Lung (tissue), 12 donors: Measurements from ENCODE around the gene CRISPLD2. TPM values are rescaled to one million over a fixed set of nuclear protein-coding genes. Genes with fewer than 3 reads are reported as not detected.
A peak's percentile ranks its signal among the peaks of the same experiment; 100 is the strongest.

Experiments
- ATAC-seq: fragments of 200-7000 bp; cut with Tn5 transposase; one replicate; pipeline ENCODE4 v1.9.1; 2020; ENCODE audit warnings: moderate number of reproducible peaks; ENCODE audit not compliant: insufficient read depth, low FRiP score
- DNase-seq, 3 donors: peaks; one replicate each; pipeline ENCODE4 v3.0.0-alpha.2; 2013 to 2017
- H3K27ac ChIP-seq, 2 donors: one replicate each; pipeline ENCODE4 v1.5.1; 2013; ENCODE audit warnings: mild to moderate bottlenecking in 2 of 2, moderate library complexity in 2 of 2, control low read depth in 1 of 2, inconsistent platforms in 1 of 2, low read depth in 1 of 2, low read length in 1 of 2
- H3K27me3 ChIP-seq, 3 donors: one replicate each; pipeline ENCODE4 v1.5.1; 2013; ENCODE audit warnings: low read length in 2 of 3; ENCODE audit not compliant: control insufficient read depth in 3 of 3, insufficient read depth in 3 of 3
- H3K36me3 ChIP-seq, 4 donors: one replicate each; pipeline ENCODE4 v1.5.1; 2013; ENCODE audit warnings: low read length in 4 of 4, mild to moderate bottlenecking in 1 of 4, moderate library complexity in 1 of 4; ENCODE audit not compliant: control insufficient read depth in 4 of 4, insufficient read depth in 4 of 4
- H3K4me1 ChIP-seq, 5 donors: one replicate each; pipeline ENCODE4 v1.5.1; 2013; ENCODE audit warnings: low read length in 5 of 5, mild to moderate bottlenecking in 2 of 5, moderate library complexity in 1 of 5; ENCODE audit not compliant: control insufficient read depth in 5 of 5, insufficient read depth in 5 of 5
- H3K4me3 ChIP-seq: one replicate; pipeline ENCODE4 v1.5.1; 2013; ENCODE audit warnings: mild to moderate bottlenecking, control low read depth, moderate library complexity
- H3K9ac ChIP-seq, 2 donors: one replicate each; pipeline ENCODE4 v1.5.1; 2013; ENCODE audit warnings: low read length in 2 of 2, control low read depth in 1 of 2; ENCODE audit not compliant: insufficient read depth in 1 of 2
- H3K9me3 ChIP-seq, 4 donors: one replicate each; pipeline ENCODE4 v1.5.1; 2013; ENCODE audit warnings: low read length in 3 of 4, mild to moderate bottlenecking in 1 of 4, moderate library complexity in 1 of 4; ENCODE audit not compliant: control insufficient read depth in 4 of 4, insufficient read depth in 3 of 4
- CTCF ChIP-seq: IDR thresholded peaks from 2 replicates; pipeline ENCODE4 v1.5.1; 2012; ENCODE audit warnings: mild to moderate bottlenecking; ENCODE audit errors: control extremely low read depth, extremely low read depth
- WGBS, 2 donors: extraction: QIAGEN DNeasy Blood & Tissue Kit; methylation state at CpG; one replicate each; pipeline ENCODE4 v1.1.7; 2013; 5-methylcytosine and 5-hydroxymethylcytosine counted together
- polyA plus RNA-seq, 2 donors: library from polyadenylated mRNA; stranded (reverse); fragments of 200-250 nt; gene quantifications; one replicate each; pipeline ENCODE4 v1.2.1, GENCODE V29; 2013
- total RNA-seq, 2 donors: library from RNA; depleted of rRNA in 1 of 2; stranded (reverse); fragments of >200 nt in 1 of 2; gene quantifications; one replicate each; pipeline ENCODE4 v1.2.1, GENCODE V29; 2014 to 2021
- donor health status: control.
- donor health status: control.
- donor health status: Bipolar disorder and iron deficiency.
- donor health status: healthy.
- donor health status: DM: yes; HTN: yes; CAD: no.

Gene CRISPLD2
- total and polyA plus RNA-seq, 4 donors = 30.3 to 136 (median 42.5) TPM

DNA sequence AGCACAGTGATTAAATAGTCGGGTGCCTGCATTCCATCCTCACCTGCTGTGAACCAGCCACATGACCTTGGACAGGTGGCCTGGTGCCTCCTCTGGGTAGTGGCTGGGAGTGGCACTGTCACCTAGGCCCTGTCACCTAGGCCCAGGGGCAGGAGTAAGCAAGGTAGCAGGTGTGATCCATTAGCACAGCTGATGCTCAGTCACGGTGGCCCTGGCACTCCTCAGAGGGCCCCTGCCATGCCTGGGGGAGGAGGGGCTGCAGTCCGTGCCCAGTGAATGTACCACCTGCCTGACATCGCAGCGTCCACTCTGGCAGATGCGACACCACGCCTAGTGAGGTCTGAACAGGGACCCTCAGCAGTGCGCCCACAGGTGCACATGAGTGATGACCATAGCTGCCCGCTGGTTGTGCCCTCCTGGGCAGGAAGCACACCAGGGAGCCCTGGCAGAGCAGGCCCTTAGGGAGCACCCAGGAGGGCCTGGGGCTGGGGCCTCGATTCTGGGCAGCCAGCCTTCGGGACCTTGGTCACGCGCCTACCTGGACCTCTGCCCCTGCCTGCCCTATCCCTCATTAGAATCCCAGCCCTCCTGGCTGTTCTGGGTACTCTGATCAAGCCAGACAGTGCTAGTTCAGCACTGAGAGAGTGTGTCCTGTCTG, 33.1 kb upstream of the CRISPLD2 start:
- ATAC-seq (no peak), DNase-seq (no peak)
- no peak for TF ChIP-seq CTCF
- no peak overlapping the region for H3K4me3 ChIP-seq
- WGBS, 2 donors = 82 to 88% methylated on average over 13 of the region's 13 CpGs
- H3K27ac ChIP-seq = no peak overlapping the region
- no peaks in the 10 kb centered on the region for H3K27me3 ChIP-seq
- no peaks in the 10 kb centered on the region for H3K9me3 ChIP-seq
- no peak overlapping the region for H3K9ac ChIP-seq
- H3K36me3 ChIP-seq = no peaks in the 10 kb centered on the region
- peaks cover 0 to 33% (median 7%) of the 10 kb centered on the region in 5 donors for H3K4me1 ChIP-seq

- H3K4me3 ChIP-seq = no peak overlapping the region
- no peak overlapping the region for H3K27ac ChIP-seq
- H3K9me3 ChIP-seq = no peaks in the 10 kb centered on the region
- no peaks in the 10 kb centered on the region for H3K27me3 ChIP-seq
- no peak overlapping the region for H3K9ac ChIP-seq
- no peak for TF ChIP-seq CTCF
- no peaks in the 10 kb centered on the region for H3K36me3 ChIP-seq
- peak in 1 of 3 donors; percentile 17 for DNase-seq
- ATAC-seq = no peak
- H3K4me1 ChIP-seq = peaks cover 0 to 33% (median 7%) of the 10 kb centered on the region in 5 donors
- WGBS, 2 donors = 59 to 78% methylated on average over 5 of the region's 5 CpGs
These were observed 32.5 kb upstream of the CRISPLD2 start for GRCh38 chr16:84787263-84787622.

- H3K9me3 ChIP-seq = no peaks in the 10 kb centered on the region
- DNase-seq = no peak
- TF ChIP-seq CTCF = no peak
- 90 to 95% methylated on average over 22 of the region's 22 CpGs for WGBS, 2 donors
- H3K9ac ChIP-seq = no peak overlapping the region
- H3K27me3 ChIP-seq = no peaks in the 10 kb centered on the region
- no peak overlapping the region for H3K27ac ChIP-seq
- H3K4me3 ChIP-seq = no peak overlapping the region
- H3K36me3 ChIP-seq = no peaks in the 10 kb centered on the region
- H3K4me1 ChIP-seq = peaks cover 0 to 27% (median 7%) of the 10 kb centered on the region in 5 donors
- no peak for ATAC-seq
These were observed 30.8 kb upstream of the CRISPLD2 start for GRCh38 chr16:84788920-84789391.

DNA sequence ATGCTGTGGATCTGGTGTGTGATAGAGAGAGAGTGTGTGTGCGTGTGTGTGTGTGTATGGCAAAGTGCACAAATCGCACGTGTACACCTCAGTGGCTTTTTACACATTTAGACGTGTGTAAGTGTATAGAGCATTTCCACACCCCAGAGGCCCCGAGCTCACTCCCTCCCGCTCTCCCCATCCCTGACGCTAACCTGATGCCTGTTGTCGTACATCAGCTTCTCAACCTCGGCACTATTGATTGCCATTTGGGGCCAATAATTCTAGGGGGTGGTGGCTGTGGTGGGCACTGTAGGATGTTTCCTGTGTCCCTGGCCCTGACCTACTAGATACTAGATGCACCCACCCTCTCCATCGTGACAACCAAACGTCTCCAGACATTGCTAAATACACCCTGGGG, 30.4 kb upstream of the CRISPLD2 start:
- Histone ChIP-seq H3K9ac (no peak overlapping the region), H3K4me3 (no peak overlapping the region), H3K27me3 (no peaks in the 10 kb centered on the region), H3K9me3 (no peaks in the 10 kb centered on the region), H3K27ac (no peak overlapping the region), H3K36me3 (no peaks in the 10 kb centered on the region), H3K4me1 (peaks cover 0 to 29% (median 7%) of the 10 kb centered on the region in 5 donors)
- 87% methylated on average over 11 of the region's 11 CpGs for WGBS, 2 donors
- no peak for DNase-seq
- no peak for TF ChIP-seq CTCF
- ATAC-seq = no peak
